ENCODE data around the gene RNF157. TPM values are rescaled to one million over a fixed set of nuclear protein-coding genes. Genes with fewer than 3 reads are reported as not detected.

RNF157 gene
- total RNA-seq, 2 donors from 2014 or later: 91.9 to 100 TPM

- no peaks in the 10 kb centered on the region for H3K9me3 Mint-ChIP-seq
- no peak overlapping the region for H3K27ac Mint-ChIP-seq
- DNase-seq (no peak), ATAC-seq (replicated peaks in 1 of 2) (no peak)
- H3K4me3 Mint-ChIP-seq: no peak overlapping the region
- no peaks in the 10 kb centered on the region for H3K27me3 Mint-ChIP-seq (ENCODE audit: low read depth)
- no peaks in the 10 kb centered on the region for H3K36me3 Mint-ChIP-seq (ENCODE audit: insufficient read depth in 2 of 2)
- peaks cover 33% of the 10 kb centered on the region for H3K4me1 Mint-ChIP-seq (ENCODE audit: low read depth)
Observed at GRCh38 chr17:76130473-76130872, 109.8 kb downstream of the RNF157 start.

DNA sequence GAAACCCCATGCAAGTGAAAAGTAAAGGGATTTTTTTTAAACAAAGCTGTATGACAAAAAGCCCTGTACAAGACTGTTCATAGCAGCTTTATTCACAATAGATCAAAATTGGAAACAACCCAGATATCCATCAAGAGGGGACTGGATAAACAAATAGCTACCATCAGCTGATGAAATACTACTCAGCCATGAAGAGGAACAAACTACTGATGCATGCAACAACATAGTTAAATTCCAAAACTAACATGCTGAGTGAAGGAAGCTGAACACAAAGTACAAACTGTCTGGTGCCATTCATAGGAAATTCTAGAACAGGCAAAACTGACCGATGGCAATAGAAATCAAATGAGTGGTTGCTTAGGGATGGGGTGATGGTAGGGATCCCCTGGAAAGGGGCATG is 114.4 kb downstream of the RNF157 start:
- Mint-ChIP-seq H3K27me3 (ENCODE audit: low read depth) (no peaks in the 10 kb centered on the region), H3K4me3 (no peak overlapping the region), H3K27ac (no peak overlapping the region), H3K36me3 (ENCODE audit: insufficient read depth in 2 of 2) (no peaks in the 10 kb centered on the region), H3K9me3 (no peaks in the 10 kb centered on the region), H3K4me1 (ENCODE audit: low read depth) (peaks cover 43% of the 10 kb centered on the region)
- no peak for DNase-seq
- ATAC-seq (replicated peaks in 1 of 2): no peak

- Mint-ChIP-seq H3K4me1 (ENCODE audit: low read depth) (peaks cover 48% of the 10 kb centered on the region), H3K4me3 (no peak overlapping the region), H3K27ac (no peak overlapping the region), H3K9me3 (no peaks in the 10 kb centered on the region), H3K36me3 (ENCODE audit: insufficient read depth in 2 of 2) (no peaks in the 10 kb centered on the region), H3K27me3 (ENCODE audit: low read depth) (no peaks in the 10 kb centered on the region)
- ATAC-seq (replicated peaks in 1 of 2) (no peak), DNase-seq (no peak)
Observed at GRCh38 chr17:76125391-76125675, 115.0 kb downstream of the RNF157 start.

GRCh38 chr17:76124582-76125390 is 115.5 kb downstream of the RNF157 start:
- ATAC-seq (replicated peaks in 1 of 2) (no peak), DNase-seq (no peak)
- Mint-ChIP-seq H3K9me3 (no peaks in the 10 kb centered on the region), H3K36me3 (ENCODE audit: insufficient read depth in 2 of 2) (no peaks in the 10 kb centered on the region), H3K4me1 (ENCODE audit: low read depth) (peaks cover 48% of the 10 kb centered on the region), H3K27me3 (ENCODE audit: low read depth) (no peaks in the 10 kb centered on the region), H3K4me3 (no peak overlapping the region), H3K27ac (no peak overlapping the region)

- Mint-ChIP-seq H3K36me3 (ENCODE audit: insufficient read depth in 2 of 2) (no peaks in the 10 kb centered on the region), H3K9me3 (no peaks in the 10 kb centered on the region), H3K27ac (no peak overlapping the region), H3K4me1 (ENCODE audit: low read depth) (peaks cover 48% of the 10 kb centered on the region), H3K4me3 (no peak overlapping the region), H3K27me3 (ENCODE audit: low read depth) (no peaks in the 10 kb centered on the region)
- DNase-seq (no peak), ATAC-seq (replicated peaks in 1 of 2) (no peak)
Observed at GRCh38 chr17:76123749-76124581, 116.3 kb downstream of the RNF157 start.

DNA sequence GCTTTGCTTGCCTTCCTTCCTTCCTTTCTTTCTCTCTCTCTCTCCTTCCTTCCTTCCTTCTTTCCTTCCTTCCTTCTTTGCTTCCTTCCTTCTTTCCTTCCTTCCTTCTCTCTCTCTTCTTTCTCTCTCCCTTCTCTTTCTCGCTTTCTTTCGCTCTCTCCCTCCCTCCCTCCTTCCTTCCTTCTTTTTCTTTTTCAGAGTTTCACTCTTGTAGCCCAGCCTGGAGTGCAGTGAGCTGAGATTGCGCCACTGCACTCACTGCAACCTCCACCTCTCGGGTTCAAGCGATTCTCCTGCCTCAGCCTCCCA is 117.1 kb downstream of the RNF157 start:
- no peaks in the 10 kb centered on the region for H3K27me3 Mint-ChIP-seq (ENCODE audit: low read depth)
- no peaks in the 10 kb centered on the region for H3K9me3 Mint-ChIP-seq
- no peak overlapping the region for H3K4me3 Mint-ChIP-seq
- DNase-seq: no peak
- H3K4me1 Mint-ChIP-seq (ENCODE audit: low read depth): peaks cover 48% of the 10 kb centered on the region
- ATAC-seq (replicated peaks in 1 of 2): no peak
- H3K27ac Mint-ChIP-seq: peak overlapping the region; percentile 20
- no peaks in the 10 kb centered on the region for H3K36me3 Mint-ChIP-seq (ENCODE audit: insufficient read depth in 2 of 2)

DNA sequence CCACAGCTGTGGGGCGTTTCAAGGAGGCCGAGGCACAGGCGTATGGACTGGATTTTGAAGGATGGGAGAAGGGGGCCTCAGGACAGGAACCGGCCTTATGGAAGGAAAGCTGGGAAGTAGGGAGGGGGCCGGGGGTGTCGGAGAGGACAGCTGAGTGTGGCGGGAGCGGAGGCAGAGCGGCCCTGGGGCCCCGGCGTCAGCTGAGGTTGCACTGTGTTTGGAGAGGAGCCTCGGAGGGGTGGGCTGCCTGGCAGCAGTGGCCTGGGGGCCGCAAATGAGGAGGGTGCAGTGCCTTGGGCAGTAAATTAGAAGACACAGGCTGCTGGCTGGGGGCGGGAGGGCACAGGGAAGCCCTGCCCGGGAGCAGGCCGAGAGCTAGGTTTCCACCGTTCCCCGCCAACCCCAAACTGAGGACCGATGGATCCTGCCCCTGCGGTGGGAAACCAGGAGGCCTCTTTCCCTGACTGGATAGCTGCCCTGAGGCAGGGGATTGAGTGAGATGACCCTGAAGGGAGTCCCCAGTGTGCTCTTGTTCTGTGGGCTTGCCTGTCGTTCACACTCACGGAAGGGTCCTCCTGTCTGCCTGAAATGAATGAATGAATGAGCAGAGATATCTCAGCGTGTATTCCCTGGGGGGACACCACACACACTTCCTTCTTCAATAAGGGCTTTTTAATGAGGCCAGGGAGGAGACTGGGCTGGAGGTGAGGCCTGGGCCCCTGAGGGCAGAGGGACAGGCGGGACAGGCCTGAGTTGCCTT is 117.7 kb downstream of the RNF157 start:
- H3K36me3 Mint-ChIP-seq (ENCODE audit: insufficient read depth in 2 of 2): no peaks in the 10 kb centered on the region
- no peak for ATAC-seq (replicated peaks in 1 of 2)
- no peaks in the 10 kb centered on the region for H3K27me3 Mint-ChIP-seq (ENCODE audit: low read depth)
- peaks cover 48% of the 10 kb centered on the region for H3K4me1 Mint-ChIP-seq (ENCODE audit: low read depth)
- peak overlapping the region; percentile 40 to 60 for H3K4me3 Mint-ChIP-seq
- H3K9me3 Mint-ChIP-seq: no peaks in the 10 kb centered on the region
- DNase-seq: no peak
- H3K27ac Mint-ChIP-seq: peak overlapping the region; percentile 74

DNA sequence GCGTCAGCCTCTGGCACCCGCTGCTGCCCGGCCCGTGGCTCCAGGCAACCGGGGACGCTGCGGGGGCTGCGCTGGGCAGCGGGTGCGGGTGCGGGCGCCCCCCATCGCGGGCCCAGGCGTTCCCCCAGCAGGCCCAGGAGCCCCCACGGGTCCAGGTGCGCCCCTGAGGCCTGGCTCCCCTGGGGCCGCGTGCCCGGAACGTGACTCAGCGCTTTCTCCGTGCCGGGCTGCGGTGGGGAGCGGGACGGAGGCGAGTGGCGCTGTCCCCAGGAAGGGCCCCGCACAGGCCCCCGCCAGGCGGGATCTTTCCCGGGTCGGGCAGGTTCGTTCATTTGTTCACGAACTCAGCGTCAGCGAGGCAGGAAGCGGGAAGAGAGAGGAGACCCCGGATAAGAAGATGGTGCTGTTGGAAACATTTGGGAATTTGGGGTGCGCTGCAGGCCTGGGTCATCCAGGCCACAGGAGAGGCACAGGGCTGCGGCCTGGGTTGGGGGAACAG is 118.3 kb downstream of the RNF157 start:
- DNase-seq: peak; percentile 36 to 45
- peak overlapping the region; percentile 40 to 69 for H3K4me3 Mint-ChIP-seq
- no peaks in the 10 kb centered on the region for H3K9me3 Mint-ChIP-seq
- peak overlapping the region; percentile 74 for H3K27ac Mint-ChIP-seq
- H3K4me1 Mint-ChIP-seq (ENCODE audit: low read depth): peaks cover 42% of the 10 kb centered on the region
- H3K36me3 Mint-ChIP-seq (ENCODE audit: insufficient read depth in 2 of 2): no peaks in the 10 kb centered on the region
- peak in 1 of 2 donors; percentile 18 for ATAC-seq (replicated peaks in 1 of 2)
- H3K27me3 Mint-ChIP-seq (ENCODE audit: low read depth): no peaks in the 10 kb centered on the region

- no peaks in the 10 kb centered on the region for H3K27me3 Mint-ChIP-seq (ENCODE audit: low read depth)
- peak overlapping the region; percentile 71 for H3K27ac Mint-ChIP-seq
- H3K36me3 Mint-ChIP-seq (ENCODE audit: insufficient read depth in 2 of 2): no peaks in the 10 kb centered on the region
- H3K4me3 Mint-ChIP-seq: peak overlapping the region; percentile 40 to 46
- DNase-seq: no peak
- no peak for ATAC-seq (replicated peaks in 1 of 2)
- no peaks in the 10 kb centered on the region for H3K9me3 Mint-ChIP-seq
- H3K4me1 Mint-ChIP-seq (ENCODE audit: low read depth): peaks cover 28% of the 10 kb centered on the region
Observed at GRCh38 chr17:76120658-76121008, 119.7 kb downstream of the RNF157 start.

DNA sequence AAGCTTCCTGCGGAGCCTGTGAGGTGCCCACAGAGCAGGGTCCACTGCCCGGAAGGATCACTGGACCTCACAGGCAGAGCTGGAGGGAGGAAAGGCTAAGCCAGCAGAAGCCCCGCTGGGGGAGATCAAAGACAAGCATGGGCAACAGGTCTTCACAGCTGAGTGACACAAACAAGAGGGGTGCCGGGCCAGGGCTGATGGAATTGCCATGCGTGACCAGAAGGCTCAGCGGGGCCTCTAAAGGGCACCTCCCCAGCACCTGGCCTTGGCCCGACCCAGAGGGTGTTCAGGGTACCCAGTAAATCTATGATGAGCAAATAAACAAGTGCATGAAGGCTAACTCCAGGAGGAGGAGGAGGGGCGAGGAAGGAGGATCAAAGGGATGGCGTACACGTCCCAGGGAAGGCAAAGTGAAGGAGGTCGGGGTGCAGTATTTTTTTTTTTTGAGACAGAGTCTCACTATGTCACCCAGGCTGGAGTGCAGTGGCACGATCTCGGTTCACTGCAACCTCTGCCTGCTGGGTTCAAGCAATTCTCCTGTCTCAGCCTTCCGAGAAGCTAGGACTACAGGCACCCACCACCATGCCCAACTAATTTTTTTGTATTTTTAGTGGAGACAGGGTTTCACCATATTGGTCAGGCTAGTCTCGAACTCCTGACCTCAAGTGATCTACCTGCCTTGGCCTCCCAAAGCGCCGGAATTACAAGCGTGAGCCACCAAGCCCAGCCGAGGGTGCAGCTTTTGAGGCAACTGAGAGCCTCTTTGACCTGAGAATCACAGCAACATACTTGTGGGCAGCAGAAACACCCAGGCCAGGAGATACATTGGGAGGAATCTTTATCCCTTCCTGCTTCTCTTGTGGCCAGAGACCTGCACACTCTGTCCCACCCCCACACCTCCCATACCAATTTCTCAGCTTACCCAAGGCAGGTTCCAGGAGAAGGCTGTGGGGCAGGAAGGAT is 120.6 kb downstream of the RNF157 start:
- Mint-ChIP-seq H3K9me3 (no peaks in the 10 kb centered on the region), H3K36me3 (ENCODE audit: insufficient read depth in 2 of 2) (no peaks in the 10 kb centered on the region), H3K27me3 (ENCODE audit: low read depth) (no peaks in the 10 kb centered on the region), H3K4me1 (ENCODE audit: low read depth) (peaks cover 23% of the 10 kb centered on the region), H3K4me3 (no peak overlapping the region), H3K27ac (no peak overlapping the region)
- no peak for DNase-seq
- no peak for ATAC-seq (replicated peaks in 1 of 2)

DNA sequence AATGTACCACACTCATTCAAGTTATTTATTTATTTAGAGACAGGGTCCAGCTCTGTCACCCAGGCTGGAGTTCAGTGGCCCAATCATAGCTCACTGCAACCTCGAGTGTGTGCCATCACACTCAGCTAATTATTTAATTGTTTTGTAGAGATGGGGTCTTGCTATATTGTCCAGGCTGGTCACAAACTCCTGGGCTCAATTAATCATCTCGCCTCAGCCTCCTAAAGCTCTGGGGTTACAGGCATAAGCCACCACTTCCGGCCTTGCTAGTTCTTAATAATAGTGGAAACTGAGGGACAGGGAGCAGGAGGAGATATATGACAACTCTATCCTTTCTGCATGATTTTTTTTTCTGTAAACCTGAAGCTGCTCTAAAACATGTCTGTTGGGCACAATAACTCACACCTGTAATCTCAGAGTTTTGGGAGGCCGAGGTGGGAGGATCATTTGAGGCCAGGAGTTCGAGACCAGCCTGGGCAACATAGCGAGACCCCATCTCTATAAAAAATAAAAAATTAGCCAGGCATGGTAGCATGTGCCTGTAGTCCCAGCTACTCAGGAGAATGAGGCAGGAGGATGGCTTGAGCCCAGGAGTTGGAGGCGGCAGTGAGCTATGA is 125.0 kb downstream of the RNF157 start:
- H3K36me3 Mint-ChIP-seq (ENCODE audit: insufficient read depth in 2 of 2): no peaks in the 10 kb centered on the region
- no peak overlapping the region for H3K4me3 Mint-ChIP-seq
- ATAC-seq (replicated peaks in 1 of 2): no peak
- peaks cover 0 to 2% of the 10 kb centered on the region in 2 donors for H3K9me3 Mint-ChIP-seq
- H3K27ac Mint-ChIP-seq: no peak overlapping the region
- no peaks in the 10 kb centered on the region for H3K27me3 Mint-ChIP-seq (ENCODE audit: low read depth)
- no peak for DNase-seq
- H3K4me1 Mint-ChIP-seq (ENCODE audit: low read depth): no peaks in the 10 kb centered on the region

DNA sequence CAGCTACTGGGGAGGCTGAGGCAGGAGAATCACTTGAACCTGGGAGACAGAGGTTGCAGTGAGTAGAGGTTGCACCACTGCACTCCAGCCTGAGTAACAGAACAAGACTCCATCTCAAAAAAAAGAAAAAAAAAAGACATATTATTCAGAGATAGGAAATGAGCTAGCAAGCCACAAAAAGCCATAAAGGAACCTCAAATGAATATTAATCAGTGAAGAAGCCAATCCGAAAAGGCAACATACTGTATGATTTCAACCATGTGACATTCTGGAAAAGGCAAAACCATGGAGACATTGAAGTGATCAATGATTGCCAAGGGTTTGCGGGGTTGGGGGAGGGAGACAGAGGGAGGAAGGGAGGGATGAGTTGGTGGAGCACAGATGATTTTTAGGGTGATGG is 128.3 kb downstream of the RNF157 start:
- Mint-ChIP-seq H3K4me3 (no peak overlapping the region), H3K4me1 (ENCODE audit: low read depth) (no peaks in the 10 kb centered on the region)

More for the DNA sequence above, 128.3 kb downstream of the RNF157 start:
- DNase-seq (no peak), ATAC-seq (replicated peaks in 1 of 2) (no peak)
- Mint-ChIP-seq H3K27me3 (ENCODE audit: low read depth) (no peaks in the 10 kb centered on the region), H3K27ac (no peak overlapping the region), H3K9me3 (peaks cover 0 to 2% of the 10 kb centered on the region in 2 donors), H3K36me3 (ENCODE audit: insufficient read depth in 2 of 2) (no peaks in the 10 kb centered on the region)
